HG02610 (cell line): Measurements from ENCODE around the gene ACYP1.

ENCODE experiments used
- ATAC-seq: cut with Tn5 transposase; IDR thresholded peaks from one replicate; pipeline ENCODE4 v1.9.1; 2021; ENCODE audit warnings: mild to moderate bottlenecking, moderate library complexity; ENCODE audit not compliant: unreplicated experiment

The ACYP1 gene

DNA sequence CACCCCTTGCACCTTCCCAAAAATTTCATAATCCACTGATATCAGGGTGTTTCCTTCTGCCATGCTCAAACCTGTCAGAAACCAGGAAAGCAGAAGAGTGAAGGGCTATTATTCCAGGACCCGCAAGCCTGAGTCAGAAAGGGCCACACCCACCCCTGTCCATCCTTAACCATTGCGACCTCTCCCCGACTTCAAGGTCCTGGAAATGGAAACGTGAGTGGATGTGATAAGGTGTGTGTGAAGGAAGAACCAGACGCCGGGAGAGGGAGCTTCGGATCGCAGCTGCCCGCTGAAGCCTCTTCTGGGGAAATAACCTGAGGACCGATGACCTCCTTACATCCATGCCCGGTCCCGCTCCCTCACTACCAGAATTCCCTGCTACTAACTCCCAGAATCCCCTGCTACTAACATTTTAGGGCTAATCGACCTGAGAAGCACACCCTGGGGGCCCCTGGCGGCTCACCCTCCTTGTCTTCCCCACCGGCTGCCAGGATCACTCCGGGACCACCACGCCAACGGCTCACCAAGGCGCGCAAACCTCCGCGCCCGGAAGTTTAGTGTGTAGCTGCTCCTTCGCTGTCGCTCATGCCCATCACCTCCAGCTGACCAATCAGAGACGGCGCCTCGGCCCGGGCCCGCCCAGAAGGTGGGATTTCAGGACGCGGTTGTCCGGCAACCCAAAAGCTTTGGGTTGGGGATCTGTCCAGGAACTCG is at the start of gene ACYP1:
Gene ACYP1 (minus strand): TSS at position 534 of the 714 bp plus-strand sequence. CDS start 471 bp downstream, at position 63.
- peak; percentile 99 for ATAC-seq

DNA sequence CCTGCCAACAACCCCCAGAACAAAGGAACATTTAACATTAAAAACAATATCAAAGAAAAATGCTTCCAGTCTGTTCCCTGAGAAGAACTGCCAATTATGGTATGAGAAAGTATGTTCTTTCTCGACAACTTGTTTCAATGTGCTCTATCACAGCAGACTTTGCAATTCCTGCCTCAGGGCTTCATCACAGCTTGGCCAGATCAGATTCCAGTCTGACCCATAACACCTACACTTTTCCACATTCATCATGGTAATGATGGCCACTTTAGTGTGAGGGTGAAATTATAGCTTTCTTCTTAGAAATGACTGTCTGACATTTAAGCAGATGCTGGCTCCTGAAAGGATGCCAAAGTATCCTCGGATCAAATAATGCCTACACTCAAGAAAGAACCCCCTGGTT is 46.1 kb upstream of the ACYP1 start:
- ATAC-seq: no peak

DNA sequence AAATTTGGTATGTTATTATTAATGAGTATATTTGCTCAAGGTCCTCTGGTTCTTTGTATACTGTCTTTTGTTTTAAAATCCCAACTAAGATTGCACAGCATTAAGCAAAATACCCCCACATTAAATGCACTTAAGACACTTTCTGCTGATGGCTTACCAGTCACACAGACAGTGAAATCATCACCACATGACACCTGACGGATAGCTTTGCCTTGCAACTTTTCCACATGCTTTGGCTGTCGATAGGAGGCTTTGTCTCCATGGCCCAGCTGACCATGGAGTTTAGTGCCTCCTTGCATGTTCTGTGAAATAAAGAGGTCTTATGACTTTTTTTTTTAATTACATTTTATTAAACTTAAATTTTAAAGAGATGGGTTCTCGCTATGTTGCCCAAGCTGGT is 43.4 kb upstream of the ACYP1 start:
- ATAC-seq: no peak

DNA sequence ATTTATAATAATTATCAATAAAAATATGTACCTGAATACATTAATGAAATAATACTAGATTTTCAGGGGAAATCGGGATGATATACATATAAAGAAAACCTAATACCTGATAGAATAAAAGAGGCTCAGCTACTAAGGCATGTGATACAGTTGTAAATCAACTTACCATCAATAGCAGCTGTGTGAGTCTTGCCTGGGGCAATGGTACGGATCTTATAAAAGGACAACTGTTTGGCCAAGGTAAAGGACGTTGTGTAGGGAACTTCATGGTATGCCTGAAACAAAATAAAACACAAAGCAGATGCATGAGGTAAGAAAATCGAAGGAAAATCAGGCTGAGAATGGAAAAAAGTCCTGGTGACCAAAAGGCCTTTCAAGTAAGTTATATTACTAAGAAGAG is 37.7 kb upstream of the ACYP1 start:
- no peak for ATAC-seq

DNA sequence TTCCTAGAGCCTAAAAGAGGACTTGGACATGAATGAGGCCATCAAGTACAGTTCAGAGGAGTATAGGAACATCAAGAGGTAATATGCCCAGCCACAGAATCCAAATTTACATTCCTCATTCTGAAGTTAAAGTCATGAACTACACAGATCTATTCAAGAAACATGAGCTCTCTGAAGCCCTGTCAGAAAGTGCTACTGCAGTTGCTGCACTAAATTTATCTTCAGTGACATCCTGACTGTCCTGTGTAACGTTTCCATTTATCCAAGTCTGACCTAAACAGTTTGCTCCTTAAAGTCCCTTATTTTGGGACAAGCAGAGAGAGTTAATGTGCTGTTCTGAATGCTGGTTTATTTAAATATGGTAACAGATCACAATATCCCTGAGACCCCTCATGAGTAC is 34.9 kb upstream of the ACYP1 start:
- no peak for ATAC-seq

DNA sequence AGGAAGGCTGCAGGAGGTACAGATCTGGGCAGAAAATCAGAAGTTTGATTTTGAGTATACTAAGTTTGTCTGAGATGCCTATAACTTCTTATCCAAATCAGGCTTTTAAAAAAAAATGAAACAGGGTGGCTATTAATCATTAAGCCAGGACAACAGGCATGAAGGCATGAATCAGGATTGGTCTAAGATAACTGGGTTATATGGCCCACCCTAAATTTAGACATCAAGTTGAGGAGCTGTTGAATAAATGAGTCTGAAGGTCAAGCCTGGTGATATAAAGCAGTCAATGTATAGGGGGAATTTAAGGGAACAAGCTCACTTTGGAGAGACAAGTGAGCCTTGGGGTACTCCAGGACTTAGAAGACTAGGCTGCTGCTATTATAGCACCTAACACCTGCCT is 34.4 kb upstream of the ACYP1 start:
- ATAC-seq: no peak

DNA sequence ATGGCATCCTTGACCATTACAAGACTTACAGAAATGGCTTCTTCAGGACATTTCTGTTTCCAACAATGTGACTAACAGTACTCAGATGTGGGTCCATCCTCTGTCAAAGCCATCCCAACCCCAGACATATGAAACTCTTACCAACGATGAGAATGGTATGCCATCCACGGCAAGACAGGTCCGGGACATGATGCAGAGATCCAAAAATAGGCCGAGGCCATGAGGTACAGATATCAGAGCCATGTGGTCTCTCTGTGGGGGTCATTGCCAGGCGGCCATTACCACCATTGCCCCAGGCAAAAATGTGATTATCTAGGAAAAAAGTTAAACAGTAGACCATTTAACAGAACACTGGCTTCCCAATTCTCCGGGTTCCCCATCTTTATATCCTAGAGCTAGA is 33.1 kb upstream of the ACYP1 start:
- ATAC-seq: no peak

DNA sequence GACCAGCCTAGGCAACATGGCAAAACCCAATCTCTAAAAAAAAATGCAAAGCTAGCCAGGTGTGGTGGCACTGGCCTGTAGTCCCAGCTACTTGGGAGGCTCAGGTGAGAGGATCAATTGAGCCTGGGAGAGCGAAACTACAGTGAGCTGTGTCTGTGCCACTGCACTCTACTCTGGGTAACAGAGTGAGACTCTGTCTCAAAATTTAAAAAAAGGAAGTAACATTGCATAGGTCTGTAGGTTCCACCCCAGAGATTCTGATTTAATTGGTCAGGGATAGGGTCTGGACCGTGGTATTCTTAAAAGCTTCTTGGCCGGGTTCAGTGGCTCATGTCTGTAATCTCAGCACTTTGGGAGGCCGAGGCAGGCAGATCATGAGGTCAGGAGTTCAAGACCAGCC is 31.9 kb upstream of the ACYP1 start:
- ATAC-seq: no peak

DNA sequence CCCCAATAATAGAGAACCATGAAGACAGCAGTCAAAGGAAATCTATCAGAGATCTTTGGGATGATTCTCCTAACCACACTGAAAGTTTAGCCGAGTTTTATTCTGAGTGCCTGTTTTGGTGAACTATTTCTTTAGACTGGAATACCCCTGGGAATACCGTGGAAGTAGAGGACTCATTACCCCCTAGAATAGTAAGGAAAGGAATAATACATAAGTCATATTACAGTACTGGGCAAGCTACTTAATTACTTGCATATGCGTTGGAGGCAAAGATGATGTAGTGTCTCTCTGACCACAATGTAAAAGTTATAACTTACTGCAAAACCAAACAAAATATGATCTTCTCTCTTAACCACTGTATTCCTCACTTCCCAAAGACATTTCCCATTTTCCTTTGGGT is 31.1 kb upstream of the ACYP1 start:
- no peak for ATAC-seq

DNA sequence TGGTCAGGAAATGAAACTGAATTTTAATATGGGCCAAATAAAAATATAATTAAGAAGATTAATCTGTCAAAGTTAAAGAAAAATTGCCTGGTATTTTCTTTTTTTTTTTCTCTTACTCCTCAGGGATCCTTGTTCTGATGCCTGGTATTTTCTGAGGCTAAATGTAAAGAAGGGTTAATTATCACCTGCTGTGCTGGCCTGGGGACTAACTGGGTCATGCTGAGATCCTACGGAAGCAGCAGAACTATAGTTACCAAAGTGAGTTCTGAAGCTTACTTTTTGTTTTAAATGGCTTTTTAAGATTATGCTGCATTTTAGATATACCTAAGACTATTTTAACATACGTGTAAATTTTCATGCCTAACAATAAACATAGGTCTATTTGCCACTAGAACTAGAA is 28.9 kb upstream of the ACYP1 start:
- no peak for ATAC-seq

DNA sequence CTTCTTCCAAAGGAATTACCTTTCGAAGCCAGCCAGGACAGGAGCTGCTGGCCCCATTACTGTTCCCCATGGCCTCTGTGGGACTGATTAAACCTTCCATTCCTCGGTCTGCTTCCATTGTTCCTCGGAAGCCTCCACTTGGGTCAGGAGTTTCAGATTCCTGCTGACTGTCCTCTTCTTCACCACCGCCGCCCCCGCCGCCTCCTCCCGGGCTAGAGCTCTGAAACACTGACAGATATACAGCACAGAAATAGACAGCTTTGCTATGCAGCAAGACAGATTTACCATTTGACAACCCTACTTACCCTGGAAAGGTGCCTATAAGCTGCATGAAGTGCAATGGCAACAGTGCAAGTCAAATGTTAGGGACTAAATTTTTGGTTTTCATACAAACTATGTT is 27.4 kb upstream of the ACYP1 start:
- ATAC-seq: no peak

DNA sequence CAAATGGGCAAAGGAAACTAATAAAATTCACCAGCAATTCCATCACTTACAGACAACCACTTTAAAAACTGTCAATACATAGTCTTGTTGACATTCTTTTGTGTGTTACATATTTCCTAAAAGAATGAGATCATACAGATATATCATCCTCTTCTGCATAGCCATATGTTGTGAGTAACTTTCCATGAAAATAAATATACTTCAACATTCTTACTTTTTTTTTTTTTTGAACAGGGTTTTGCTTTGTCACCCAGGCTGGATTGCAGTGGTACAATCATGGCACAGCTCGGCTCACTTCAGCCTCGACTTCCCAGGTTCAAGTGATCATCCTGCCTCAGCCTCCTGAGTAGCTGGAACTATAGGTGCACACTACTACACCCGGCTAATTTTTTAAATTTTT is 26.5 kb upstream of the ACYP1 start:
- ATAC-seq: no peak

DNA sequence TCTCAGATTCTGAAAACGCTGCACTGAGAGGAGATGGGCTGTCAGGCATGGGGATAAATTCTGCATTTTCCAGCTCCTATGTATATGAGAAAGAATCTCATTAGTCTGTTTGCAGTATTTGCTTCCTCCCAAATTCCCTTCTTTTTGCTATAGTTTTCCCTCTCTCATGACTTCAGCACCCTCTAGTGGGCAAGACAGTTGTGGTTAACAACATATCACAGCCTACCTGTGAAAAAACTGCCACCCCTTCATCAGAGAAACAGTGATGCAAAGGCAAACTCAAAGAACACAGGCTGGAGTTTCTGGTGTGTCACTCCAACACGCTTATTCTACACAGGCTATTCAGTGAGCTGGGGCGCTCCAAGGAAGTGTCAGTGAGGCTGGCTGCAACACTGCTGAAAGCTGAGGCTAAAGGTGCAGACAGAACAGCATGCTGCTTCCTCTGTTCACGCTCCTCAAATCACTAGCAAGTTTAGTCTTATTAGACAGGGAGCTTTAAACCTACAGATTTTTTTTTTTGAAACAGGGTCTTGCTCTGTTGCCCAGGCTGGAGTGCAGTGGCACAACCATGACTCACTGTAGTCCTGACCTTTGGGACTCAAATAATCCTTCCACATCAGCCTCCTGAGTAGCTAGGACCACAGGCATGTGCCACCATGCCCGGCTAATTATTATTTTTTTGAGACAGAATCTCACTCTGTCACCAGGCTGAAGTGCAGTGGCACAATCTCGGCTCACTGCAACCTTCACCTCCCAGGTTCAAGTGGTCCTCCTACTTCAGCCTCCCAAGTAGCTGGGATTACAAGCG is 24.9 kb upstream of the ACYP1 start:
- ATAC-seq: no peak

DNA sequence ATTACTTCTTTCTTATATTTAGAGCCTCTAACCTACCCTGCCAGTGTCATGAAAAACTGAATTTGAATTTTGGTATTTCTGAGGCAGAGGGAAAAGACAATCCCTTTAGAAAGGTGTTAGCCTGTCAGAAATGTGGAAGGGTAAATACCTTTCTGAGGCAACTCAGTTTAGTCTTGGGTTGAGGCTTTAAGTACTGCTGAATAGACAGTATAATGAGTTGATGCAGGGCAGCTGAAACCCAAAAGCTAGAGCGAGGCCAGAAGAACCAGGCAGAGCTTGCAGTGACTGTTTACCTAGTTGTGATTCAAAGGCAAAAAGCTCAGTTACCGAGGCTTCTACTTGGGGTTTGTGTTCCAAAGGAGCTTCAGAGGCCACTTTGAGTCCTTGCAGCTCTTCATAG is 24.3 kb upstream of the ACYP1 start:
- no peak for ATAC-seq

DNA sequence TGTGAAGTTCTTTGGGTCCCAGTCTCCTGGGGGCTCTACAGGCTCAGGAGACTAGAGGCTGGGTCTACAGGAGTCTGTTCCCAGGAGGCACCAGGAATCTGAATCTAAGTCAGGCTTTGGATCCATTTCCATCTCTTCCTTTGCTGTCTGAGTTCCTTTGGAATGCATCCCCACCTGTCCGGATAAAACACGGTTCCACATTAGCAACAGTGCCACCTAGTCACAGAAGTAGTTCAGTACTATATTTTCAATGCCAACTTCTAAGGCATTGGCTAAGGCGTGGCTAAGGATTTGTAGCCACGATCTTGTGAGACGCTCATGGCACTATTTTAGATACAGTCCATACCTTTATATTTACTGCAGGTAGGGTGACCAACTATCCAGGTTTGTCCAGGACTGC is 20.7 kb upstream of the ACYP1 start:
- no peak for ATAC-seq

DNA sequence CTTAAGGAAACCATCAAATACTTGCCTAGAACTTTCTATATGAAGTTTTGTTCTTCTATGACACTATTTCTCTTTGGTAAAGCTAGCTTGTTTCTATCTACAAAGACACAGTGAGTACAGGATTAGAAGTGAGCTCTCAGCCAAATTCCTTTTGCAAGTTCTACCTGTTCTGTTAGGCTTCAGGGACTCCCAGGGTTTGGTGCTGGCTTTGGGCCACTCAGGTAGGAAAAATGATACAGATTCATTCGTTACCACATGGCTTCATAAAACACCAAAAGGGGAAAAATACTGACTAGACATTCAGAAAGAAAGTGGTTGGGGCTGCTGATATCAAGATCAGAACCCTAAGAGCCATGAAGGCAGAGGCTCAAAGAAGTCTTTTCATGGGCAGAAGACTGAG is 19.4 kb upstream of the ACYP1 start:
- ATAC-seq: no peak

DNA sequence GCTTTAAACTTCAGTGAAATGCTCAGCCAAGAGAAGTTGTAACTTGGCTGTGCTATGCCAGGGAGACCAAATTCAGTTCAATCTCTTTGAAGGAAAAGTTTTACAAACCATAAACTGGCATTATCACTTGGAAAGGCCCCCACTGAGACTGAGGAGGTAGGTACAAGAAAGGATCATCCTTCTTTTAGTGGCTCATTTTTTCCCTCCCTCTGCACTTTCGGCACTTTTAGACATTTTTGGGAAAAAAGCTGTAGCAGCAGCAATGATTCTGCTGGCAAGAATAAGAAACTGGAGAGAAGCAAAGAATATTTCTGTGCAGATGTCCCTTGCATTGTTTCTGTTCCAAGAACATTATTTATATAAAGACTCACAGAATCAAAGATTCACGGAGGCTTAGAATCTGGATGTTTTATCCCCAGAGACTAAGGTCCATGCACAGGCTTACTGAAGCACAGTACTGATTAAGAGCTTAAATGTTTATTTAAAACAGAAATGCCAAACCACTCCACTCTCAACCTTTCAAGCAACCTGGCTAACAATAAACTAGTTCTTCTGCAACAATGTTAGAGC is 17.9 kb upstream of the ACYP1 start:
- ATAC-seq: no peak

DNA sequence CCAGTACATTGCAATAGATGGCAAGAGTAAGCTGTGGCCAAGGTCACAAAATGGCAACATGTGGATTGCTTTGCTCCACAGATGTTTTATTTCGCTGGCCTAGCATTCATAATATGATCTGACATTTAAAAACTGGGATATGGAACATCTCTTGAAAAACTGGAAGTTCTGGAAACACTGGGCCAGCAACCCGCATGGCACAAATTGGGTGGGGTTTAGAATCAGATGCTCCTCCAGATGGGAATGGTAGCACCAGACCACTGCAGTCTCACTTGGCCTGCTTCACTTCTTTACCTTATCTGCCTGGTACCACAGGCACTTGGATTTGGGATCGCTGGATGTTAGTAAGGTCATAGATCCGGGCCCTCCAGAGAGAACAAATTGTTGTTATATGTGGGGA is 15.7 kb upstream of the ACYP1 start:
- ATAC-seq: no peak

DNA sequence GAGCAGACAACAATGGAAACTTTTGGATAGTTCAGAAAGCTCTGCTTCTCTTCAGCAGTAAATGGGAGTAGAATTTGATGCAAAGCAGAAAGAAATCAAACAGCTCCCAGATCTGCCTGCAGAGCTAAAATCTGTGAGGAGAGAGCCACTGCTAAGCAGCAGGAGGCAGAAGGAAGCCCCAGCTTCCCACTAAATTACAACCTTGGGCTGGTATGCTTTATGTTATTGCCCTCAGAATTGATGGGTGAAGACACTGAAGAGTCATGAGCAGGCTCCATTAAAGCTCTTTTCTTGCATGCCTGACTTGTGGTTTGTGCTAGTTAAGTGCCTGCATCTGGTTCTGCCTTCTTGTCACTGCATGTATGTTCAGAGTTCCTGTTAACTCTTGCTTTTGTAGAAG is 14.0 kb upstream of the ACYP1 start:
- ATAC-seq: no peak

DNA sequence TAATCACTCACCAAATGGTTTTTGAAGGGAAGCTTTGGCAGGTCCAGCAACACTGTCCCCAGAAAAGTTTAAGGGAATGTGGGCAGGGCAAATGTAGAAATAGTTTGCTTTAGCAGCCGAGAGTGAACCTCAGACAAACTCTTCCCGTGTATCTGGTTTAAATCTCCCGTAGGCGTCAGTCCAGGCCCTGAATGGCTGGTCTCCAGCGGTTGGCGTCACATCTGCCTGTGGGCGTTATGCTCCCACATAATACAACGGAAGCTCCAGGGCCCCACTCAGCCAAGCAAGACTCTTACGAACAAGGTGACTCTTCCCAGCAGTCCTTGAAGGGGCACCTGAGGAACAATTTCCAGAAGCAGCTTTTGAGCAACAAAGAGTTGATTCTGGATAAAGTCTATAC is 6.6 kb upstream of the ACYP1 start:
- ATAC-seq: no peak

DNA sequence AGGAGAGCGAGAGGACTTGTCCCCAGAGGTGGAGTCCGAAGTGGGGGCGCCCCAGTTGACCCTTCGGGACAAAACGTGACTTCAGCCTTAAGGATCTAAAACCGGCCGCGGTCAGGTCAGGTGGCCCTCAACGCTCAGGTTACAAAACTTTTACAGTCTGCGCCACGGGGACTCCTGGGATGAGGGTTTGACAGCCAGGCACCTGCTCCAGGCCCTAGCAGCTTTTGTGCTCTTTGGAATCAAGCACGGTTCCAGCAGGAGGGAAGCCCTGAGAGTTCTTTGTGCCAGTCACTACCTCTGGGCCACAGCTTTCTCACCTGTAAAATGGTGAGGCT is 6.0 kb upstream of the ACYP1 start:
- ATAC-seq: no peak

DNA sequence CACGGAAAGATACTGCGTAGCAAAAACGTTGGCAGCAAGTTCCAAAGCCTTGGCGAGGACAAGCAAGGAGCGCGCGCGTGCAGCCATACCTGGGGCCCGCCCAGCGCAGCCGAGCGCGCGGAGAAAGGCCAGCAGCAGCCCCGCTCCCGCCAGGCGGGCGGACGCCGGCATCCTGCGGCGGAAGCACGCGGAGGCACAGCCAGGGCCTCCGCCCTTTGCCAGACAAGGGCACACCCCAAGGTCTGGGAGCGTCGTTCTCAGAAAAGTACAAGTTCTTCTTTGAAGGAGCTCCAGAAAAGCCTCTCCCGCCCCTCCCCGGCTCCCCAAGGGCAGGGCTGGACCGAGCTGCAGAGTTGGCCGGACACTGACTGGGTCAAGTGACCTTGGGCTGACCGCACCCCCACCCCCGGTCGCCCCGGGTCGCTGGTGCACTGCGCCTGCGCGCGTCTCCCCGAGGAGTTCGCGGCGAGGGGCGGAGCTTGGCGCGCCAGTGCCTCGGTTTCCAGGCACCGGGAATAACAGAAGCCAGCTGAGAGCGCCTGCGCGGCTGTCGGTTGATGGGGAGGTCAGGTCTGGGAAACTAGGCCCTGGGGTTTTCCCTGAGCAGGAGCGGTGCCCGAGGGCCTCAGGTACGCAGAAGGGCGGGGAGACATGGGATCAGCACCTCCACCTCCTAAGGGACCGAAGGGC is 5.4 kb upstream of the ACYP1 start, which contains the start of gene ZC2HC1C:
Gene ZC2HC1C (plus strand): TSS at position 521 of the 690 bp plus-strand sequence. CDS start 933 bp downstream, outside the sequence.
- ATAC-seq: peak; percentile 65
